OCI-LY7 (cell line): ENCODE results near the gene HECA. TPM values are rescaled to one million over a fixed set of nuclear protein-coding genes. Genes with fewer than 3 reads are reported as not detected.
A peak's percentile ranks its signal among the peaks of the same experiment; 100 is the strongest.

ENCODE experiments used
- BruUV-seq: library from RNA; stranded (reverse); fragments of 400-500 nt; replicated peaks from 2 replicates; lab custom pipeline; 2021; lab: Mats Ljungman, UMichigan
- CTCF ChIA-PET: fragments of 300-600 bp; sonication (Branson Sonifier 250); formaldehyde crosslinking; loops from one replicate; lab custom pipeline; 2022; ENCODE audit warnings: antibody characterized with exemption; ENCODE audit not compliant: unreplicated experiment; lab: Charles Lee
- POLR2A ChIA-PET: fragments of 300-600 bp; sonication (Branson Sonifier 250); formaldehyde crosslinking; loops from one replicate; lab custom pipeline; 2022; ENCODE audit warnings: antibody characterized with exemption; lab: Charles Lee
- DNase-seq: peaks from one replicate; pipeline ENCODE4 v3.0.0-alpha.2; 2015; ENCODE audit warnings: low spot score
- H2AFZ ChIP-seq: fragments of 200-600 bp; sonication (generic), shearing (Covaris generic); 2 replicates; pipeline ENCODE4 v1.6.1; 2014; ENCODE audit warnings: mild to moderate bottlenecking, antibody characterized with exemption, low read length, moderate library complexity
- H3K27ac ChIP-seq: fragments of 200-600 bp; sonication (generic); 2 replicates; pipeline ENCODE4 v1.5.1; 2014; ENCODE audit warnings: mixed run types, low read depth, mild to moderate bottlenecking, moderate library complexity, low read length, inconsistent platforms; ENCODE audit not compliant: poor library complexity, severe bottlenecking
- H3K36me3 ChIP-seq: fragments of 200-600 bp; sonication (generic); 2 replicates; pipeline ENCODE4 v1.6.1; 2014; ENCODE audit warnings: mild to moderate bottlenecking, antibody characterized with exemption, low read length, moderate library complexity, mixed read lengths; ENCODE audit not compliant: insufficient read depth
- H3K4me1 ChIP-seq: fragments of 200-600 bp; sonication (generic); 2 replicates; pipeline ENCODE4 v1.5.1; 2014; ENCODE audit warnings: mild to moderate bottlenecking, low read length; ENCODE audit not compliant: insufficient read depth, poor library complexity, severe bottlenecking
- H3K4me2 ChIP-seq: fragments of 200-600 bp; sonication (generic); 2 replicates; pipeline ENCODE4 v1.6.1; 2014; ENCODE audit warnings: mild to moderate bottlenecking, low read length
- H3K4me3 ChIP-seq: fragments of 200-600 bp; sonication (generic); 2 replicates; pipeline ENCODE4 v1.5.1; 2014; ENCODE audit warnings: mild to moderate bottlenecking, low read depth, low read length; ENCODE audit not compliant: poor library complexity, severe bottlenecking
- H3K79me2 ChIP-seq: fragments of 200-600 bp; sonication (generic); 2 replicates; pipeline ENCODE4 v1.6.1; 2016; ENCODE audit warnings: low read depth, mild to moderate bottlenecking, low read length, moderate library complexity, mixed read lengths; ENCODE audit not compliant: insufficient read depth
- H3K9me2 ChIP-seq: fragments of 200-600 bp; sonication (generic); 2 replicates; pipeline ENCODE4 v1.6.1; 2016; ENCODE audit warnings: mild to moderate bottlenecking, low read length, mixed read lengths; ENCODE audit not compliant: insufficient read depth
- H3K9me3 ChIP-seq: fragments of 200-600 bp; sonication (generic); 2 replicates; pipeline ENCODE4 v1.6.1; 2014; ENCODE audit warnings: mild to moderate bottlenecking, mixed run types, low read length, mixed read lengths
- H4K20me1 ChIP-seq: fragments of 200-600 bp; sonication (generic); 2 replicates; pipeline ENCODE4 v1.6.1; 2014; ENCODE audit warnings: mild to moderate bottlenecking, antibody characterized with exemption, low read length, moderate library complexity, mixed read lengths; ENCODE audit not compliant: insufficient read depth
- EZH2phosphoT487 ChIP-seq: fragments of 200-600 bp; sonication (generic); IDR thresholded peaks from 2 replicates; pipeline ENCODE4 v1.6.1; 2018; ENCODE audit warnings: low read depth, borderline replicate concordance, mild to moderate bottlenecking, mixed run types, antibody characterized with exemption, low read length, moderate library complexity, mixed read lengths
- intact Hi-C: fragments of 100-400 bp; cut with micrococcal nuclease; formaldehyde crosslinking; loops from one replicate; pipeline ENCODE4 v1.10.0; 2022; ENCODE audit not compliant: unreplicated experiment
- total RNA-seq, 2 experiments: library from RNA; depleted of rRNA in 1 of 2; stranded (reverse); fragments of >200 nt in 1 of 2; shearing (Covaris generic) in 1 of 2; gene quantifications; 2 replicates each; pipeline ENCODE4 v1.2.3, GENCODE V29; 2014 to 2022
- TF ChIP-seq, protein P1 (sequence below): fragments of 200-600 bp; sonication (generic); conservative IDR thresholded peaks from 2 replicates; pipeline ENCODE4 v1.5.1; 2014; ENCODE audit warnings: mild to moderate bottlenecking, antibody characterized with exemption, low read length, moderate library complexity, mixed read lengths

HECA gene
- total RNA-seq, 2 experiments from 2014 or later: 21.9 to 23.3 TPM

DNA sequence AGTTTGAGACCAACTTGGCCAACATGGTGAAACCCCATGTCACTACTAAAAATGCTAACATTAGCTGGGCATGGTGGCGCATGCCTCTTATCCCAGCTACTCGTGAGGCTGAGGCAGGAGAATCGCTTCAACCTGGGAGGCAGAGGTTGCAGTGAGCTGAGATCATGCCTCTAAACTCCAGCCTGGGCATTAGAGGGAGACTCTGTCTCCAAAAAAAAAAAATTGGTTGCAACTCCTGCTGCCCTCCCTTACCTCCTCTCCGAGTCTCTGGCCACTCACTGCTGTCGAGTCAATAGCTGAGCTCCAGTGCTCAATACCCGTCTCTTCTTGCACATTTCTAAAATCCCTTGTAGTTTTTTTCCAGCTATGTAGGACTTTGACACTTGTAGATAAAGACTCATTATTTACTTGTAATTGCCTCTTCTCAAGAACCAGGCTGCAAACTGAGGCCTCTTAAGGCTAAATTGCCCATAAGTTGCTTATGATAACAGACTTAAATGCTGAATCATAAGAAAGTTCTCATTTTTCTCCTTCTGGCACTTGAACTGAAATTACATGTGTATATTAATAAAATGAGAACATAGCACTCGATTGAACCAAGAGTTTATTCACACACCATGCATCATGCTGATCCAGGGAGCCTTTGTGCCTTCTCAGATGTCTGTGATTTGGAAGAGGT is 13.8 kb downstream of the HECA start:
- no TSS peak for BruUV-seq
- Histone ChIP-seq H3K36me3 (no peaks in the 10 kb centered on the region; the same call in 1 of the 2 replicates), H3K4me2 (no peak overlapping the region), H3K4me3 (no peak overlapping the region), H3K27ac (no peak overlapping the region), H3K79me2 (peaks cover 65% of the 10 kb centered on the region), H4K20me1 (peaks cover 13% of the 10 kb centered on the region), H3K4me1 (peaks cover 7% of the 10 kb centered on the region), H2AFZ (no peak overlapping the region), H3K9me2 (no peaks in the 10 kb centered on the region), H3K9me3 (no peaks in the 10 kb centered on the region)
- intact Hi-C loops: no loop called here
- no peak for TF ChIP-seq EZH2phosphoT487
- TF ChIP-seq, protein P1, sequence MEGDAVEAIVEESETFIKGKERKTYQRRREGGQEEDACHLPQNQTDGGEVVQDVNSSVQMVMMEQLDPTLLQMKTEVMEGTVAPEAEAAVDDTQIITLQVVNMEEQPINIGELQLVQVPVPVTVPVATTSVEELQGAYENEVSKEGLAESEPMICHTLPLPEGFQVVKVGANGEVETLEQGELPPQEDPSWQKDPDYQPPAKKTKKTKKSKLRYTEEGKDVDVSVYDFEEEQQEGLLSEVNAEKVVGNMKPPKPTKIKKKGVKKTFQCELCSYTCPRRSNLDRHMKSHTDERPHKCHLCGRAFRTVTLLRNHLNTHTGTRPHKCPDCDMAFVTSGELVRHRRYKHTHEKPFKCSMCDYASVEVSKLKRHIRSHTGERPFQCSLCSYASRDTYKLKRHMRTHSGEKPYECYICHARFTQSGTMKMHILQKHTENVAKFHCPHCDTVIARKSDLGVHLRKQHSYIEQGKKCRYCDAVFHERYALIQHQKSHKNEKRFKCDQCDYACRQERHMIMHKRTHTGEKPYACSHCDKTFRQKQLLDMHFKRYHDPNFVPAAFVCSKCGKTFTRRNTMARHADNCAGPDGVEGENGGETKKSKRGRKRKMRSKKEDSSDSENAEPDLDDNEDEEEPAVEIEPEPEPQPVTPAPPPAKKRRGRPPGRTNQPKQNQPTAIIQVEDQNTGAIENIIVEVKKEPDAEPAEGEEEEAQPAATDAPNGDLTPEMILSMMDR: no peak
- CTCF ChIA-PET: interaction anchor here (0.5 kb wide), 1 partner anchor 19 kb away, joined by 5 read pairs; no protein-coding TSS in a partner anchor
- no peak for DNase-seq
- POLR2A ChIA-PET: interaction anchor here (1.0 to 2.4 kb wide), 4 partner anchors 9 to 122 kb away, joined by 3 to 9 read pairs (median 6); no protein-coding TSS in a partner anchor

DNA sequence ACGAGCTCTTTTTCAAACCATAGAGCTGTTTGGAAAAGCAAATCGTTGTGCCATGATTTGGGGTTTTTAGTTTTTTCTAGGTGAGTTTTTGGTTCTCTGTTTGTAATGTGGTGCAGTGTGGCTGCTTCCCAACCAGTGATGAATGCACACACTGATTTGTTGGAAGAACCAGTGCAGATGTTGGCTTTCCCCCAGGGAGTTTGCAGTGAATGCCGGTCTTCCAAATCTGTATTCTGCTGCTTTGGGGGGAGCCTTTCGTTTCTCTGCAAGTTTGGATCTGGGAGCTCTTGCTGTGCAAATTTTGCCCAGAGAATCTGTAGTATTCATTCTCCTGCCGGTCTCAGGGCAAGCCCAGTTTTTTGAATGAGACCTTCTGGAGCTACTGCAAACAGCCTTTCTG is 14.5 kb downstream of the HECA start:
- Histone ChIP-seq H3K9me2 (no peaks in the 10 kb centered on the region), H3K9me3 (no peaks in the 10 kb centered on the region), H3K4me1 (peaks cover 7% of the 10 kb centered on the region), H3K4me3 (no peak overlapping the region), H2AFZ (no peak overlapping the region), H3K36me3 (no peaks in the 10 kb centered on the region; the same call in 1 of the 2 replicates), H3K4me2 (peak overlapping the region; percentile 7; the same call in 1 of the 2 replicates), H4K20me1 (peaks cover 9% of the 10 kb centered on the region), H3K27ac (no peak overlapping the region), H3K79me2 (peaks cover 68% of the 10 kb centered on the region)
- CTCF ChIA-PET: no interaction called here
- TF ChIP-seq EZH2phosphoT487: no peak
- TF ChIP-seq, protein P1: no peak
- DNase-seq: no peak
- POLR2A ChIA-PET: interaction anchor here (1.1 to 2.4 kb wide), 4 partner anchors 10 to 131 kb away, joined by 3 to 9 read pairs (median 5); no protein-coding TSS in a partner anchor
- intact Hi-C loops: no loop called here
- no TSS peak for BruUV-seq

DNA sequence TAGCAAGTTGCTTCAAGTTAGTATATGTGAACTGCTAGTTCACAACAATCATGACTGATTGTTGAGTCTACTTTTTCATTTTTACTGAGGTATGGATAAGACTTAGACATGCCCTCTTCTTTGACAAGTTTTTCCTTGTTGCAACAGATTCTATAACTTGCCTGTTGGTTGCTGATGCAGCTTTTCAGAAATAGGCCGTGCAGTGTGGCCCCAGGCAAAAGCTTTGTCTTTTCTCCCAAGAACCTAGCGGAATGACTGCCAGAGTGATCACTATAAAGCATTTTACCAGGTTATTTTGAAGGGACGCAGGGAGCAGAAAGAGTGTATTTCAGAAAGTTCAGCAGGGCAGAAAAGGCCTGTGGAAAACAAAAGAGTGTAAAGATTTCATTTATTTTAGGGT is 16.0 kb downstream of the HECA start:
- Histone ChIP-seq H3K79me2 (peaks cover 60% of the 10 kb centered on the region; the same call in 1 of the 2 replicates), H4K20me1 (peaks cover 5% of the 10 kb centered on the region; the same call in 1 of the 2 replicates), H2AFZ (no peak overlapping the region), H3K9me2 (no peaks in the 10 kb centered on the region), H3K4me1 (peaks cover 7% of the 10 kb centered on the region), H3K4me2 (no peak overlapping the region), H3K4me3 (no peak overlapping the region), H3K36me3 (no peaks in the 10 kb centered on the region; the same call in 1 of the 2 replicates), H3K27ac (no peak overlapping the region), H3K9me3 (no peaks in the 10 kb centered on the region)
- POLR2A ChIA-PET: interaction anchor here (0.6 to 2.4 kb wide), 4 partner anchors 11 to 30 kb away, joined by 3 to 10 read pairs (median 7); no protein-coding TSS in a partner anchor
- CTCF ChIA-PET: no interaction called here
- intact Hi-C loops: no loop called here
- no peak for DNase-seq
- BruUV-seq: no TSS peak
- TF ChIP-seq, protein P1: no peak
- TF ChIP-seq EZH2phosphoT487: no peak
